Measurements from ENCODE around the gene MBOAT1.

Gene MBOAT1

DNA sequence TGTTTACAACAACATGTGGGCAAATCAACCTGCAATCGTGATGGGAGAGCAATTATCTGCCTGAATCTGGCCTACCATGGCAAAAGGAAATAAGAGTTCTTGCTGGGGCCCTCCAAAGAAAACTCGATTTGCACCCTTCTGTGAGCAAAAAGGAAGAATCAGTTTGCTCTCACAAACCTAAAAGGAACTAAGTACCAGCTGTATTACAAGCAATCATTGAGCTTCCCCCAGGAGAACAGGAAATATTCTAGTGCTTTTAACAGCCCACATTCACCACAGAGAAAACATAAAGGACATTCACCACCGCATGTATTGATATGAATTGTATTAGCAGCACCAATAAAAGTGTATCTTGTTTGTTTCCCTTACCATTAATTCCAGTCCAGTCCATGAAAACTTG is 75.0 kb downstream of the MBOAT1 start:
- no peak for DNase-seq (ENCODE audit: low spot score)

GRCh38 chr6:20135677-20136268 is 76.5 kb downstream of the MBOAT1 start:
- no peak for DNase-seq (ENCODE audit: low spot score)

- no peak for DNase-seq (ENCODE audit: low spot score)
Measured at GRCh38 chr6:20134613-20135012, 77.7 kb downstream of the MBOAT1 start.

DNA sequence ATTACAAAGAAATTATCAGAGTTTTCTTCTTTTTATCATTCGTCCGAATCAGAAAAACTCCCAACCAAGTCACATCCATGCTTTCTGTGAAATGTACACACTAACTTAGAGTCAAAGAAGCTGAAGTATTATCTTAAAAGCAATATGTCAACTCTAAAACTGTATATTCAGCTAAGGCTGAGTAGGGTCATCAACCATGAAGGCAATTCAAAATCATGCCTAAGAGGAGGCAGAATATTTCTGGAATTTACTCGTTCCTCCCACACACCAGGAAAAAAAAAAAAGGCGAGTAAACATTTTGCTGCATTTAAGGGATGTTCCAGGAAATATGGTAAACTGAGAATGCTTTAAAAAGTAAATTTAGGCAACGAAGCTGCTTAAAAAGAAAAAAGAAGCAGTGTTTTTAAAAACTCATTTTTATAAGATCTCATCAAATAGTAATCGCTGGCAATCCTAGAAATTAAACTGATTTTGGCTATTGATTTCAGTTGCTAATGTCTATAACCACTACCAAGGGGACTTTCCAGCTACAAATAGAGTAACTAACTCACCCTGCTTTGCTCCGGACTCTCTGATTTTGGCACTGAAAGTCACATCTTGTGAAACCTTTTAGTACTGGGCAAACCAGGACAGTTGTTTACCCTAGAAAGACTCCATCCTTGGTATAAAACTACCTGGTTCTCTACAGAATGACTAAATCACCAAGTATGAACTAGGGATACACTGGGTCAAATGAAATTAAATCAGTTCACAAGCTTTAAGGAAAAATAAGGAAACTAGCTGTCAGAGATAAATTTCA is 82.8 kb downstream of the MBOAT1 start:
- no peak for DNase-seq (ENCODE audit: low spot score)

GRCh38 chr6:20128018-20128417 is 84.3 kb downstream of the MBOAT1 start:
- no peak for DNase-seq (ENCODE audit: low spot score)

- DNase-seq (ENCODE audit: low spot score): peak; percentile 78
Measured at GRCh38 chr6:20126789-20127653, 85.2 kb downstream of the MBOAT1 start.

DNA sequence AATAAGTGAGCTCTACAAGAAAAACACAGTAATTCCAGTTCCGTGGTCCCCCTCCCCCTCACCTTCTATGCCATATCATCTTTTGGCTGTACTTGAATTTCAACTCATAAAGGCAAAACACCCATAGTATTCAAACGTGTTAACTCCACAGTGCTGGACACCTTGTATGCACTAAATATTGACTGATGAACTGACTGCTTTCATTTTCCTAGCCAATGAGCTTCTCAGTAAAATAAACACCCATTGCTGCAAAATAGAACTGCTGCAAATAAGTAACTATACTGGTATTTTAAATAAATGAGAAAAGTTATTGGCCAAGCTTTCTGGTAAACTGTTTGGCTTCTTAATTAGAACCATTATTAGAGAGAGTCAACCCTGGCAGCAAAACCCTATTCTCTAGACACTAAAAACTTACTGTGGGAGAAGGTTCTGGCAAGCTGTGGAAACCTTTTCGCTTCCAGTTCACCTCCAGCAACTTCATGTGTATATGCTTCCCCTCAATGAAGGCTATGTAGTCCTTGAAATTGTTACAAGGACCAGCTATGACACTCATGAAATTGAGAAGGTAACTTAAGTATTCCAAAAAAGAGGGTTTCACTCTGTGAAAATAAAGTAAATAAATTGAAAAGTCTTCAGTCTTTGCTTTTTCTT is 86.0 kb downstream of the MBOAT1 start:
- no peak for DNase-seq (ENCODE audit: low spot score)

DNA sequence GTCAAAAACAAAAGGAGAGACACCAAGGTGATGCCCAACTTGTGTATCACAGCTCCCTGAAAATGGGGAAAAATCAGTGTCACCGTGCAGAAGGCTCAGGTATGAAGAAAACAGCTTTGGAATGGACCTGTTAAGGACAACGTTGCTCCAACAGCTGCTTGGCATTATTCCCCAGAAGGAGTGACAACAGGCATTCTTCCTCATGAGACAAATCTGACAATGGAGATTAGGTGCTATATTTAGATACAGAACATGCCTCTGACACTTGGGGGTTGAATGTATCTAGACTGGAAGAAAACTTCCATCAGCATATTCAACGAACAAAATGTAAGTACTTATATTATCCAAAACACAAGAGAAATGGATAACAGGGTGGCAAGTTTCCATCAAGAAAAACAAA is 87.7 kb downstream of the MBOAT1 start:
- no peak for DNase-seq (ENCODE audit: low spot score)

DNA sequence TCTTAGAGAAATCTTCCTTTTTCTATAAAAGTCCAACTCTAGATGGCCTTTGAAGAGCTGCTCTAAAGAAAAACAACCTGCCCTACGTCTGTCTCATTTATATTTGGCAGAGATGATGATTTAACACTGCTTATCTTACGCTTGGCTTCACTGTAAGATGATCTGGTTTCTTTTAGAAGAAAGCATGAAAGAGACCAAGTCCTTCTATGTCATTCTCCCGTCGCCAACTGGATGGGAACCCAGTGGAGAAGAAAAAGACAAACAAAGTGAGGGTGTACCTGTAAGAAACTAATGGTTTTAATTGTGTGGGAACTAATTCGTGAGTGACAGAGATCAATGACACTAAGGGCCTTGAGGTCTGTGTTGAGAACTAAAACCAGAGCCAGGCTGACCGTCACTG is 92.8 kb downstream of the MBOAT1 start:
- no peak for DNase-seq (ENCODE audit: low spot score)

DNA sequence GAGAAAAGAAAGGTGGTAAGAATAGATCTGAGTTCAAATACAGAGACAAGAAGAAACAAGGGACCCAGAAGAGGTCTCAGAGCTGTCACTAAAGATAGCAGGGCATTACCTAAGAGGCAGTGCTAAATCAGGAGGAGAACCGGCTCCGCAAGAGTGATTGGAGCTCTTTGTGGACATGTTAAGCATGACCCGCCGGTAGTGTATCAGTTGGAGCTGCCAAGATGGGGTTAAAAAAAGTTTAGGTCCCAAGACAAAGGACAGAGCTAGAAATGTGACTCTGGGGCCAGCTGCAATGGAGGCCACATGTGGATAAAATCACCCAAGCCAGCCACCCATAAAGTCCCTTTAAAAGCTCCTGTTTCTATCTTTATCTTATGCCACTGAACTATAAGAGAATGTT is 93.4 kb downstream of the MBOAT1 start:
- no peak for DNase-seq (ENCODE audit: low spot score)

- no peak for DNase-seq (ENCODE audit: low spot score)
Measured at GRCh38 chr6:20117474-20117873, 94.8 kb downstream of the MBOAT1 start.

DNA sequence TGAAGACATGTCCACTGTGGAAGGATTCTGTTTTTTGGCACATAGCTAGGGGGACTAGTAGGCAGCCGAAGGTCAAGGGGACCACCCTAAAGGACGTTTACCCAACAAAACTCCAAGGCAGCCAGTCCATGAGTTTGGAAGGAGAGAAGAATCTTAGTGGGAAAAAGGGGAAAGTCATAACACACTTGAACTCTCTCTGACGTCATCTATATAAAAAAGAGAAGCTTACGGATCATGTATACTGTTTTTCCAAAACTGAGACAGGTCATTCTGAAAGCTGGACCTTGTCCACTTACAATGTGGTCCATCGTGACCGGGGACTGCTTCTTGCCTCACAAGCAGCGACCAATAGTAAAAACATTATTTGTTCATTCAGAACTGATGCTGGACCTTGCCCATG is 95.5 kb downstream of the MBOAT1 start:
- no peak for DNase-seq (ENCODE audit: low spot score)

DNA sequence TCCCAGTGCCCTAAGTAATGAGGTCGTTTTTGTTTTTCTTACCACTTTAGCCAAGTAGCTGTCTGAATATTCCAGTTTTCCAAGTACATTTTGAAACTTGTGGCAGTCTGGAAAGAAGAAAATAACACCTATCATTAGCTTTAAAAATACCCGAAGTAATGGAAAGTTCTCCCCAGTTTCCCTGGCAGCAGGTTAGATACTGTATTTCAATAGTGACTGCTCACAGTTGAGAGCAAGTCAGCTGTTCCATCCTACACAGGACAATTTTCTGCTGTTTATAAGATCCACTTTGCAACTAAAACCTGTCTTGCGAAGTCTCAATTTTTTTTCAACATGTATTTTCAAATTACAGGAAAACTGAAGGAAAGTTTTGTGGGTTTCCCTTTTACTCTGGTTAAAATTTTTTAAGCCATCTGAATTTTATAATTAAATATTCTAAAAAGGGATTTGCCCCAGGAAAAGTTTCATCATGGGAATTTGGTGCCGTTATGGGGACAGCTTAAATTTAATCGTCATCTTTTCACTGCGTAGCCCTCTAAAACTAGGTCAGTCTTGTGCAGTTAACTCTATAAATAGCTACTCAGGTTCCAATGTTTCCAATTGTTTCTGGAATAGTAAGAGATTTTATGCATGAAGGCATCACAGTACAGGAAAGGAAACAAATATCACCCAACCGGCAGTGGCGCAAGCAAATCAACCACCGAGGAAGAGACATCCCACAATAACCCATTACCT is 96.9 kb downstream of the MBOAT1 start:
- no peak for DNase-seq (ENCODE audit: low spot score)

GRCh38 chr6:20113649-20114224 is 98.5 kb downstream of the MBOAT1 start:
- no peak for DNase-seq (ENCODE audit: low spot score)

- no peak for DNase-seq (ENCODE audit: low spot score)
Measured at GRCh38 chr6:20112841-20113240, 99.4 kb downstream of the MBOAT1 start.

GRCh38 chr6:20112241-20112640 is 100.0 kb downstream of the MBOAT1 start:
- no peak for DNase-seq (ENCODE audit: low spot score)

GRCh38 chr6:20110478-20110877 is 101.8 kb downstream of the MBOAT1 start:
- no peak for DNase-seq (ENCODE audit: low spot score)

DNA sequence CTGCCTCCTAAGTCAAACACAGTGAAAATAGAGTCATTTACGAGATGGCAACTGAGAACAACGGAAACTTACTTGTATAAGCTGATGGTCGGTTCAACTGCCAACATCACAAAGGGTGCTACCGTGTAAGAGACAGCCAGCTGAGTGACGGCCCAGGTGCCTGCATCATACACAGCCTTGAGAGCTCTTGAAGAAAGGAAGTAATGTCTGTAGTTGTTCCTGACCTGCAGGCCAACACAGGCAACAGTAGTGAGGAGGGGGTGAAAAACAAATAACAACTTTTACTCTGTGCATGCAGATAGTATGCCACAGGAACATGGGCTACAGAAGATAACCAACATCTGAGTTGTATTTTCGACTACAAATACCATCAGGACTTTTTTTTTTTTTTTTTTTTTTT is 102.7 kb downstream of the MBOAT1 start:
- DNase-seq (ENCODE audit: low spot score): no peak

GRCh38 chr6:20105838-20106237 is 106.4 kb downstream of the MBOAT1 start:
- no peak for DNase-seq (ENCODE audit: low spot score)

GRCh38 chr6:20104696-20105095 is 107.6 kb downstream of the MBOAT1 start:
- no peak for DNase-seq (ENCODE audit: low spot score)

GRCh38 chr6:20102397-20103073 is 109.7 kb downstream of the MBOAT1 start:
- no peak for DNase-seq (ENCODE audit: low spot score)
